GM21367 (cell line): ENCODE data around the gene SPTB.

ENCODE experiments used
- ATAC-seq: cut with Tn5 transposase; IDR thresholded peaks from one replicate; pipeline ENCODE4 v1.9.1; 2021; ENCODE audit not compliant: unreplicated experiment

The SPTB gene

DNA sequence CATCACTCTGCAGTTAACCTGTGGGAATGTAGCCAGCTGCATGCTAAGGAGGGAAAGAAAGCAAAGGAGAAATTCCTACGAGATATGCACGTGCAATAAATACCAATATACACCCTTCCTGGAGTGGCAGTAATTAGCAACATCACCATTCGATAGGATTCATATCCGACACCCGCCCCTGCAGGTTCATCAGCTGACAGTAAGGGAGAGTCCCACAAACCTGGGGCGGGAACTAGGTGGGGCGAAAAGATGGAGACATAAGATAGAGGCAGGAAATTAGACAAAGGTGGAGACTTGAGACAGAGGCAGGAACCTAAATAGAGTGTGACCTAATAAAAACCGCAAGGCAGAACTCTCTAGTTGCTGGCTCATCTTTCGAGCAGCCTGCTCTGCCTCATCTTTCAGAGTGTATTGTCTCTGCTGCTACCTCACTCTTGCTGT is 123.9 kb downstream of the SPTB start:
- no peak for ATAC-seq

DNA sequence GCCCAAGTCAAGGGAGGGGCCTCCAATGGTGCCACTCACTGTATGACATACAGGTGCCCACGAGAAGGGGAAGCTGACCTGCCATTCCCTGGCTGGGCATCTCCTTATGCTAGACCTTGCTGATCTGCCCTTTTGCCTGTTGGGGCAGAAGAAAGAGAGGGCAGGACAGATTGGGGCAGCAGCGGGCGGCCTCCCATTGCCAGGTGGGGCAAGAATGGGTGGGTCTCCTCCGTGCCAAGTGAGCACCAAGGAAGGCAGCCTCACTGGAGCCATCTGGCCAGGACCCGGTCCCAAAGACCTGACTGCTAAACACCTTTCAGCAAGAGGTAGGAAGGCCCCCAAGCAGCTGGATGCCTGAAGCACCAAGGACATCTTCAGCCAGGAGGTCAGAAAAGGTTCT is 125.0 kb downstream of the SPTB start:
- ATAC-seq: no peak

DNA sequence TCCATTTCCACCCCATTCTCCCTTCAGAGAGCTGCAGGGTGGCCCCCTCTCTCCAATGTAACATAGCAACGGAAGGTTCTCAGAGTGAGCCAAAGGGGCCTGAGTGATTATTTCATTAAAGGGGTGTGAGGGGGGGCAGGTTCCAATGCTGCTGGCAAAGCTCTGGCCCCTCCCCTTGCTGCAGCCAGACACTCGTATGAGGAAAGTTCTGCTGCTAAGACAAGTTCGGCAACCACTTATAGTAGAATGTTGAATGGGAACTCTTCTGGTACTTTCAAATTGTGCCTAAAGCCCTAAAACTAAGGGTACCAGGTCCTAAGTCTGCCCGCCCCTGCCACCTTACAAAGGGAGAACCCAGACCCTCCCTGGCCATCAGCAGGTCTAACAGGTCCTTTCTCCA is 125.7 kb downstream of the SPTB start:
- no peak for ATAC-seq

DNA sequence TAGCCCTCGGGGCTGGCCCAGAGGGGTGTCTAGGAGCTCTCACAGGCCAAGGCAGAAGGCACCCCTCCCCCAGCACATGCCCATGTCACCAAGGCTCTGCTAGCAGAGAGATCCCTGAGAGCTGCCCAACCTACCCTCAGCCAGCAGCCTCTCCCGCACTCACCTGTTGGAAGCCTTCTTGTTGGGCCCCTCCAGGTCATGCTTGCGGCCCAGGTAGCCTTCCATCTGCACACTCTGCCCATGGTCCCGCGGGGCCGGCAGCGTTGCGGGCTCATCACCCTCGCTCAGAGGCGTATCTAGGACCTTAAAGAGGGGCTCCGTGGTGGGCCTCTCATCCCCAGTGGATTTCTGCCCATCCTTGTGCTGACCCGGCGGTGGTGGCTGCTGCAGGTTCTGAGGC is 126.3 kb downstream of the SPTB start:
- ATAC-seq: no peak

DNA sequence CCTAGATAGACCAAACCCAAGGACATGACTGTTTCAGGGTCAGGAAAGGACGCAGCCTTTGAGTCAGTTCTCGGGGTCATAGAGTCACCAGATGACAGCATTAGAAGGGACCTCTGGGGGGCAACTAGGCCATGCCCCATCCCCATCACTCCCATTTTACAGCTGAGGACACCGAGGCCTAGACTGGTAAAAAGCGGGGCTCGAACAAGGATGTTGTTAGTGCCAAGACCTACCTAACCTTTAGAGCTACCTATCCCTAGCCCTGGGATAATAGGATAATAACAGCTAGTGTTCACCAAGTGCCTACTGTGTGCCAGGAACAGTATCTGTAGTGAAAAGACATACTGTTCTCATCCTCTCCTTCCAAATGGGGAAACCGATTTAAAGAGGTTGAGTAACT is 126.8 kb downstream of the SPTB start:
- ATAC-seq: no peak

DNA sequence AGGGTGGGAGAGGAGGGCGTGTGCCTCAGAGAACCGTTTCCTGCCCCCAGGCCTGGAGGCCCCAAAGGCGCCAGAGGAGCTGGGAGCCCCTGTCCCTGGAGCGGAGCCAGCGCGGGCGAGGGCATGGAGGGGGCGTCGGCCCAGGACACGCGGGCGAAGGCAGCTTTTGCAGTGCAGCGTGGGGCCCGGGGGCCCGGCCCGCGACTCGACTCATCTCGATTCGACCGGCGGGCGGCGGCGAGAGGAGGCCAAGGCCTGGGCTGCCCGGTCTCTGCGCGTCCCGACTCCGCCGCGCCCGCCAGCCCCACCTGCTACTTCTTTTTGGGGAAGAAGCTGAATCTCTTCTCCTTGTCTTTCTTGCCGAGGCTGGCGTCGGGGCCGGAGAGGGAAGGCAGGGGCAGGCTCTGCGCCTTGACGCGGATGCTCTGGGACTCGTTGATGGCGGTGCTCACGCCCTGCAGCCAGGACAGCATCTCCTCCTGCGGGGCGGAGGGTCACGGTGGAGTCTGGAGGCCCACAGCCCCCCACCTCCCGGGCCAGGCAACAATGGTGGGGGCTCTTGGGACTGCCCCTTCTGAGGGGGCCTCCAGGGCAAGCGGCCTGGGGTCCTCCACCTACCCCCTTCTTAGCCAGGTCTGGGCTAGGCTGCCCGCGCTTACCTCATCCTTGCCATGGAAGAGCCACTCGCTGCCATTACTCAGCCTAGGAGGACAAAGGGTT is 130.6 kb downstream of the SPTB start:
- ATAC-seq: no peak

DNA sequence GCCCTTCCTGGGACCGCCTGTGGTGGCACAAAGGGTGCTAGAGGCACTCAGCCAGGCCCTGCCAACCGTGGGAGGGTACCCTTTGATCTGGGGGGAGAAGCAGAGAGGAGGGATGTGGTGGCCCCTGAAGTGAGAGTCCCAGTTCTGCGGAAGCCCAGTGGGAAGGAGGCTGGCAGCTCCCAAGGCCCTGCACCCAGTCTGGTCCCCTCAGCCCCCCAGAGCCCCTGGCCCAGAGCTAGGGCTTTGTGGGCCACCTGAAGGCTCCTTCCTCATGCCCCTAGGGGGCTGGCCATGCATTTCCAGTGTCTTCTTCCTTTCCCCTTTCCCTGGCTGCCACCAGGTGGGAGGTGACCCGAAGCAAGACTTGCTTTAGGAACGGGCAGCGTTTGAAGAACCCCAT is 131.2 kb downstream of the SPTB start:
- ATAC-seq: no peak

DNA sequence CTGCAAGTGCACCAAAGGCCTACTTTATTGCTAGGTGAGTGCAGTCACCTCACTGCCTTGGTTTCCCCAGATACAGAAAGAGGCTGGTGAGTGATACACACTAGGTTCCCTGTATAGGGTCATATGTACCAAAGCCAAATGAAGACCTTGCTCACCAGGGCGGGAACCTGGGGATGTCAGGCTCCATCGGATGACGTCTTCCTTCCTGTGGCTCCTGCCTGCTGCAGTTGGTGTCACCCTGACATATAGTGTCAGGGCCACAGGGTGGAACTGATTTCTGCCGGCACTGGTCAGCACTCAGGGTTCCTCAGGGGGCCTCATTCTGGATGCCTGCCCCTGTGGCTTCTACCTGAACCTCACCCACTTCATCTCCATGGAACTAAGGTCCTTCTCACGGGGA is 132.4 kb downstream of the SPTB start:
- ATAC-seq: no peak

DNA sequence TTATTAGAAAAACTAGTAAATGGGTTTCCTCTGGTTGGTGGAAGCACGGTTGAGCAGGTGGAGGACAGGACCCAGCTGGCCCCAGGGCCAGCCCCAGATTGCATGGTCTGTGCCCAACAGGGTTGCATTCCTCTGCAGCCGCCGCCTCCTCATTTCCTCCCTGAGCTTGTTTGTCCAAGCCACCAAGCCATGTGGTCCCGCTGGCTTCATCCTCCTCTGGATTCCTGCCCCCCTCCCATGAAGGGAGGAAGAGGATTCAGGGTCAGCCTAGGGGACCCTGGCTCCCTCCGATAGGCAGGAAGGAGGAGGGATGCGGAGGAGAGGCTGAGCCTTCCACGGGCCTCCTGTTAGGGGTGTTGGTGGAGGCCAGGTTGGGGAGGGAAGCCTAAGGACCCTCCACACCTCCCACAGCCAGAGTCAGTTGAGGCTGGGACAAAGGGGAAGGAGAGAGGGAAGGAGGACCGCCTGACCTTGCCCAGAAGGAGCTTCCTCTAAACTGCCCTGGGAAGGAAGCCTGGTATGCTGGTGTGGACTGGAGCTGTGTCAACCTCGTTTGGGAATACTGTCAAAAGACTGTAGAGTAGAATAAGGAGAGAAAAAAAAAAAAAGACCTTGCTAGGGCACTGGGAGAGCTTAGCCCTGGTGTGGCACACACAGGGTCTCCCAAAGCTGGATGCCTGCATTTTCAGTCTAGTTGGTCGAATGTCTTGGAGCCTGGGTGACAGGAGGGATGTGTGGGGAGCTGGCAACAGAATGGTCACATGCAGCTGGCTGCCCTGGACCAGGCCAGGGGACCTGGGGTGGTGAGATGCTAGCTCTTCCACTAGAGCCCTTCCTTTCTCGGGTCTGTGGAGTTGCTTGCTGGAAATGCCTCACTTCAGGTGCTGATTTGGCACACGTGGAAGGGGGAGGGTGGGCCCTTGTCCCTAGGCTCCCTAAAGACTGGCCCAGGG is 133.1 kb downstream of the SPTB start:
- ATAC-seq: no peak

DNA sequence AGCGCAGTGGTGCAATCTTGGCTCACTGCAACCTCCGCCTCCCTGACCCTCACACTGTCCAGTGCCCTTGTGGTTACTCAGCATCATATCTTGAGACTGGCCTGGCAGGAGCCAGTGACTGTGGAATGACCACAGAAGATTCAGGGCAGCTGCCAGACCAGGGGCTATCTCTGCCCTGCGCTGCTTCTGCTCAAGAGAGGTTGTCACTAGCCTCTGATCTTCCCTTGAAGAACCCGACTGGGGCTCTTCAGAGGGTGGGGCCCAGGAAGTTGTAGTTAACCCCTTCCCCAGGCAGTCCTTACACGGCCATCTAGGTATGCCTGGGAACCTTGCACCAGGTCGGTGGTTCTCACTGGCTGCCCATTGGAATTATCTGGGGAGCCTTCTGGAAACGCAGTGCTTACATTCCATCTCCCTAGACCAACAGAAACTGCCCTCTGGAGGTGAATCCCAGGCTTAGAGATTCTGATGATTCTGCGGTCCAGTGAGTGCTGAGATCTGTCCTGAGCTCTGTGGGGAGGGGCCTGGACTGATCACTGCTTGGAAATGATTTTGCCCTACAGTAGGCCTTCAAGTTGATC is 134.1 kb downstream of the SPTB start:
- no peak for ATAC-seq

DNA sequence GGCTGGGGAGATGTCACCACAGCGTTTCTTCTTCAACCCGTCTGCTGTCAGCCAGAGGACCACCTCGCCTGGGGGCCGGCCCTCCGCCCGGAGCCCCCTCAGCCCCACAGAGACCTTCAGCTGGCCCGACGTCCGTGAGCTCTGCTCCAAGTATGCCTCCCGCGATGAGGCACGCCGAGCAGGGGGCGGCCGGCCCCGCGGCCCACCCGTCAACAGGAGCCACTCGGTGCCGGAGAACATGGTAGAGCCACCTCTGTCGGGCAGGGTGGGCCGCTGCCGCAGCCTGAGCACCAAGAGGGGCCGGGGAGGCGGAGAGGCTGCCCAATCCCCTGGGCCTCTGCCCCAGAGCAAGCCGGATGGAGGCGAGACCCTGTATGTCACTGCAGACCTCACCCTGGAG is 136.6 kb downstream of the SPTB start:
- ATAC-seq: no peak

DNA sequence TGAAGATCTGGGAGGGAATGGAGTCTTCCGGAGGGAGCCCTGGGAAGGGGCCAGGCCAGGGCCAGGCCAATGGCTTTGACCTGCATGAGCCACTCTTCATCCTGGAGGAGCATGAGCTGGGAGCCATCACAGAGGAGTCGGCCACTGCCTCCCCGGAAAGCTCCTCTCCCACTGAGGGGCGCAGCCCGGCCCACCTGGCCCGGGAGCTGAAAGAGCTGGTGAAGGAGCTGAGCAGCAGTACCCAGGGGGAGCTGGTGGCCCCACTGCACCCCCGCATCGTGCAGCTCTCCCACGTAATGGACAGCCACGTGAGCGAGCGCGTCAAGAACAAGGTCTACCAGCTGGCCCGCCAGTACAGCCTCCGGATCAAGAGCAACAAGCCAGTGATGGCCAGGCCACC is 137.7 kb downstream of the SPTB start:
- ATAC-seq: no peak

DNA sequence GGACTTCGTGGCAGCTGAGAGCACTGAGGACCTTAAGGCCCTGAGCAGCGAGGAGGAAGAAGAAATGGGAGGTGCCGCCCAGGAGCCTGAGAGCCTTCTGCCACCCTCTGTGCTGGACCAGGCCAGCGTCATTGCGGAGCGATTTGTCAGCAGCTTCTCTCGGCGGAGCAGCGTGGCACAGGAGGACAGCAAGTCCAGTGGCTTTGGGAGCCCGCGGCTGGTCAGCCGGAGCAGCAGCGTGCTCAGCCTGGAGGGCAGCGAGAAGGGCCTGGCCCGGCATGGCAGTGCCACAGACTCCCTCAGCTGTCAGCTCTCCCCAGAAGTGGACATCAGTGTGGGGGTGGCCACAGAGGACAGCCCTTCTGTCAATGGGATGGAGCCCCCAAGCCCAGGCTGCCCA is 138.5 kb downstream of the SPTB start:
- no peak for ATAC-seq

DNA sequence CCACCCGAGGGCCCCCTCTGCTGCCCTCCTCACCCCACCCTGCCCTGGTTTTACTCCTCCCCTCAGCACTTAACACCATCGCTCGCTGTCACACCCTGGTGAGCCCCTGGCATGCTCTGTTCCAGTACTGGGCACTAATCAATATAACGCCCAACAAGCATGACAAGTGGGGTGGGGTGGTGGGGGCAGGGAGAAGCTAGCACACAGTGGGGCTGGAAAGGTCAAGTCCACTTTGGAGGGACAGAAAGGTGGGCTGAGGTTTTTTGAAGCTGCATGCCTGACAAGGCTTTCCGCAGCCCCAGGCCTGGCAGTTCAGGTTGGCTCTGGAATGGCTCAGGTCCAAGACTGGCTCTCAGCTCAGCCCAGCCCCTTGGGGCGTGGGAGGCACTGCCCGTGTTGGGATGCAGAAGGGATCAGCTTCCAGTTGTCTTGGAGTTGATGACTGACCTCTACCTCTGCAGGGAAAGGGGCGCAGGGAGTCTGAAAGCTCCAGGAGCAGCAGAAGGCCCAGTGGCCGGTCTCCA is 141.4 kb downstream of the SPTB start:
- no peak for ATAC-seq

DNA sequence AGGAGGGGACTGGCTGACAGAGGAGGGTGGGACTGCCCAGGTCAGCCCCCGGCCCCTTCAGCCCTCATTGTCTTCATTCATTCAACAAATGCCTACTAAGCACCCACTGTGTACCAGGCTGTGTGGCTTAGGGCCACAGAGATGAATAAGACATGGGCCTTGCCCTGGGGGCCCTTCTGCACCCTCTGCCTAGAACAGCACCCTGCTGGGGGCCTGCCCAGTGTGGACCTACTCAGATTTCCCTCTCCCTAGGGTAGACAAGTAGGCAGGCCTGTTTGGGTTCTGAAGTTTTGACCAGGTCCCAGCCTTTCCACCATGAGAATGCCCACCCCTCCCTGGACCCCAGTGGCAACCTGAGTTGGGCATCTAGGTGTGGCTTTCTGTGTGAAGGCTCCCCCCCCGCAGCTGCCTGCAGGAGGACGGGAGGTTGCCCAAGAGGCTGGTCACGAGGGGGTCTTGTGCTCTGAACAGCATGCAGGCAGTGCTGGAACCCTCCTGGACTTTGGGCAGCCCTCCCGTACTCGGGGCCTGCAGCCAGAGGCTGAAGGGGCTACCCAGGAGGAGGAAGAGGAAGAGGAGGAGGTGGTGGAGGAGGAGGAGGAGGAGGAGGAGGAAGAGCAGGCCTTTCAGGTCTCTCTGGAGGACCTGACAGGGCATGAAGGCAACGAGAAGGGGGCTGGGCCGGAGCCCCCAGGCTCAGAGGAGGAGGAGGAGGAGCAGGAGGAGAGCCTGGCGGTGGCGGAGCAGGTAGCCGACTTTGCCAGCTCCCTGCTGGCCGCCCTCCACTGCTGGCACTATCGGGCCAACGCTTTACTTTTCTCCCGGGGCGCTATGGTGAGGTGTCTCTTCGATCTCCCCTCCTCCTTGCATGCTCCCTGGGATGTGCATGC is 142.1 kb downstream of the SPTB start:
- no peak for ATAC-seq

DNA sequence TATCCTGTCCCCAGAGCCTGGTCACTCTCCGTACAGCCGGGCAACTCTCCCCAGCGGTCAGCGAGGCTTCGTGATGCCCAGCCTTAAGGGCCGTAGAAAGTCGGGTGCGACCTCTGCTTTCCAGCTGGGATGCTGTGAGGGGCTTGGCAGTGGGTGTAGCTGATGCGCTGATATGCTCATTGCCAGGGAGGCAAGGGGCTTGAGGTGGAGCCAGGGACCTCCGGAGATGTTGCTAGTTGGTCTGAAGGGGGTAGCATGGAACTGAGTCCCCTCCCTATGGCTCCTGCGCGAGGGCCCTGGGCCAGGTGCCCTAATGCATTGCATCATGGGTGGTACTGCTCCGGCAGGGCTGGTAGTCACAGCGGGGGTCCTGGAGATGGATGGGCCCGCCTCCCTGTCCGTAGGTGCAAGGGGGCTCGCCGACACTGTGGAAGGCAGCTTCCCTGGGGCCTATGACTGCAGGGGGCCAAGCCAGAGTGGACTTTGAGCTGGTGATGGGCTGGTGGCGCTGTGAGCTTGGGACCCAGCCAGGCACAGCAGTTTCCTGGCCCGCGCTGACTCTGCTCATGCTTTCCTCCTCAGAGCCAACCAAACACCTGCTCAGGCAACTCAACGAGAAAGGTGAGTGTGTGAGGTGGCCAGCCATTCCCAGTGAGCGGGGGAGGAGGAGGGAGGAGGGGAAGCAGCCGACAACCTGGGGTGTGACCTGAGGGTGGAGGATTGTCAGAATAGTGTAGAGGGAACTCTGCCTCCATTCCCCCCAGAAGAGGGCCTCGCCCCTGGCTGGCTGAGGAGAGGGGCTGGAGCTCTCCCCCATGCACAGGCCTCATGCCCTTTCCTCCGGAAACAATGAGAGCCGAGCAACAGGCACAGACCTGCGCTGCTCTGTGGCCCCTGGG is 143.2 kb downstream of the SPTB start:
- ATAC-seq: no peak

DNA sequence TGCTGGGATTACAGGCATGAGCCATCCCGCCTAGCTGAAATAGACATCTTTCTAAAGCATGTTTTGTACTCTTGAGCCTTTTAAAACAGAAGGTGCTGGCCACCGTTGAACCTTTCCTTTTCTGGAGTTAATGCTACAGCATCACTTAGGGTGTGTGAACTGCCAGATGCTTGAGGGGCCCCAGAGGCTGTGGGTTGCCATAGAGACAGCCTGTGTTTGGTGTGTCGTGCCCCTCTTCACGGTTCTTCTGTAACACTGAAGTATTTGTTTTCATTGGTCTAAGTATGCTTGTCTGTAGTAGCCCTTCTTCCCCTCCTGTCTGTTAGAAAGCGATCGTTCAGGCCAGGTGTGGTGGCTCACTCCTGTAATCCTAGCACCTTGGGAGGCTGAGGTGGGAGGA is 144.7 kb downstream of the SPTB start:
- no peak for ATAC-seq

DNA sequence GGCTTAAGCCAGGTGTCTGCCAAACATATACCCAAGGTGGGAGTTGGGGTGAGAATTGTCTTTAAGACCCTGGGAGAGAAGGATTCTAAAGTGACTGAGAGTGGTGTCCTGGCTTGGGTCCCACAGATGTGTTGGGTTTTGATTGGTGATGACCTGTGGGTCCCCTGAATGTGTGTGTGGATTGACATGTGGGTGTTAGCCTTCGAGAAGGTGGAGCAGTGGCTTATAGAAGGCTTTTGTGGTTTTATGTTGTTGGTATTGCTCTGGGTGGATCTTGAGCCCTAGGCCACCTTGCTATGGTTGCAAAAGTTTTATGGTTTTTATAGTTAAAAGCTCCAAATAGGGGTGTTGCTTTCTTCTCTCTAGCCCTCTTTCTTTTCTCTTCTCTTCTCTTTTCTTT is 145.8 kb downstream of the SPTB start:
- ATAC-seq: no peak

DNA sequence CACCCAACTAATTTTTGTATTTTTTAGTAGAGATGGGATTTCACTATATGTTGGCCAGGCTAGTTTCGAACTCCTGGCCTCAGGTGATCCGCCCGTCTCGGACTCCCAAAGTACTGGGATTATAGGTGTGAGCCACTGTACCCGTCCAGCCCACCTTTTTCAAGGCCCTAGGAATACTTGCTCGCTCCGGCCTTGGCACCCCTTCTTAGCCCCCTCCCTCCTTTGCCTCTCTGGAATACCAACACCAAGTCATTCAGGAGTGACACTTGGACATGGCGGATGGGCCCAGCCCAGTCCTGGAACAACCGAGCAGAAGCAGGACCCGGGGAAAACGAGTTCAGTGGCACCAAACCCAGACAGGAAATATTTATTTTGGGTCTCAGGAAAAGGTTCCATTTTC is 146.4 kb downstream of the SPTB start:
- ATAC-seq: no peak
